WTC11 (cell line): Measurements from ENCODE around the gene CCDC180. TPM values are rescaled to one million over a fixed set of nuclear protein-coding genes. Genes with fewer than 3 reads are reported as not detected.

Experiments
- ATAC-seq: fragments of 200-7000 bp; cut with Tn5 transposase; 2 replicates; pipeline ENCODE4 v1.10.0; 2021; ENCODE audit warnings: mild to moderate bottlenecking, moderate library complexity
- CTCF ChIA-PET: fragments of 300-600 bp; sonication (Branson Sonifier 250); formaldehyde crosslinking; loops from one replicate; lab custom pipeline; 2021; ENCODE audit warnings: antibody characterized with exemption; lab: Charles Lee
- POLR2A ChIA-PET: fragments of 350-600 bp; sonication (Branson Sonifier 250); formaldehyde crosslinking; loops from one replicate; lab custom pipeline; 2021; ENCODE audit warnings: antibody characterized with exemption; lab: Charles Lee
- DNase-seq: peaks from one replicate; pipeline ENCODE4 v3.0.0; 2021; ENCODE audit warnings: low spot score
- H3K27ac Mint-ChIP-seq: 2 replicates; pipeline ENCODE4 v1.8.0; 2021; ENCODE audit warnings: mixed read lengths
- H3K27me3 Mint-ChIP-seq: 2 replicates; pipeline ENCODE4 v1.8.0; 2021; ENCODE audit warnings: low read depth, mild to moderate bottlenecking, moderate library complexity, mixed read lengths
- H3K36me3 Mint-ChIP-seq: 2 replicates; pipeline ENCODE4 v1.8.0; 2021; ENCODE audit warnings: mixed read lengths
- H3K4me1 Mint-ChIP-seq: 2 replicates; pipeline ENCODE4 v1.8.0; 2022; ENCODE audit warnings: mixed read lengths
- H3K4me3 Mint-ChIP-seq: 2 replicates; pipeline ENCODE4 v1.8.0; 2021; ENCODE audit warnings: mild to moderate bottlenecking, moderate library complexity, mixed read lengths
- H3K9me3 Mint-ChIP-seq: 2 replicates; pipeline ENCODE4 v1.8.0; 2021; ENCODE audit warnings: mixed read lengths
- ARID4B ChIP-seq: sonication (generic); formaldehyde crosslinking; IDR thresholded peaks from 2 replicates; pipeline ENCODE4 v1.8.0; 2023; ENCODE audit warnings: missing genetic modification reagents, mild to moderate bottlenecking, borderline replicate concordance
- ATF2 ChIP-seq: sonication (generic); formaldehyde crosslinking; IDR thresholded peaks from 2 replicates; pipeline ENCODE4 v1.8.1; 2022; ENCODE audit warnings: low read depth, missing genetic modification reagents, borderline replicate concordance
- CBFB ChIP-seq: sonication (generic); formaldehyde crosslinking; IDR thresholded peaks from 2 replicates; pipeline ENCODE4 v1.8.1; 2022; ENCODE audit warnings: mild to moderate bottlenecking, low read depth, missing genetic modification reagents
- ESRRA ChIP-seq: sonication (generic); formaldehyde crosslinking; IDR thresholded peaks from 2 replicates; pipeline ENCODE4 v1.8.1; 2022; ENCODE audit warnings: mild to moderate bottlenecking, missing genetic modification reagents, borderline replicate concordance
- NFYB ChIP-seq: sonication (generic); formaldehyde crosslinking; conservative IDR thresholded peaks from 2 replicates; pipeline ENCODE4 v1.8.0; 2022; ENCODE audit warnings: low read depth, missing genetic modification reagents
- OVOL2 ChIP-seq: fragments of 250-450 bp; sonication (Bioruptor Pico); IDR thresholded peaks from 2 replicates; pipeline ENCODE4 v1.9.0; 2021; ENCODE audit warnings: mild to moderate bottlenecking, borderline replicate concordance
- ZNF423 ChIP-seq: fragments of 250-450 bp; sonication (Bioruptor Pico); IDR thresholded peaks from 2 replicates; pipeline ENCODE4 v2.1.2; 2022; ENCODE audit warnings: mild to moderate bottlenecking, moderate library complexity
- total RNA-seq: library from RNA; stranded (reverse); gene quantifications from 3 replicates; pipeline ENCODE4 v1.2.3, GENCODE V29; 2021
- TF ChIP-seq, protein P1 (sequence below): fragments of 250-450 bp; sonication (Bioruptor Pico); IDR thresholded peaks from 2 replicates; pipeline ENCODE4 v1.9.0; 2021; ENCODE audit warnings: mild to moderate bottlenecking, borderline replicate concordance
- TF ChIP-seq, protein P2 (sequence below): sonication (generic); formaldehyde crosslinking; IDR thresholded peaks from 2 replicates; pipeline ENCODE4 v1.8.0; 2023; ENCODE audit warnings: mild to moderate bottlenecking, missing genetic modification reagents
- TF ChIP-seq, protein P3 (sequence below): fragments of 250-450 bp; sonication (Bioruptor Pico); IDR thresholded peaks from 2 replicates; pipeline ENCODE4 v2.1.2; 2022; ENCODE audit warnings: mild to moderate bottlenecking, moderate library complexity
- TF ChIP-seq, protein P4 (sequence below): sonication (generic); formaldehyde crosslinking; IDR thresholded peaks from 2 replicates; pipeline ENCODE4 v1.8.0; 2022; ENCODE audit warnings: missing genetic modification reagents

The CCDC180 gene
- total RNA-seq, 1 experiment from 2014 or later, result 6.5 TPM

DNA sequence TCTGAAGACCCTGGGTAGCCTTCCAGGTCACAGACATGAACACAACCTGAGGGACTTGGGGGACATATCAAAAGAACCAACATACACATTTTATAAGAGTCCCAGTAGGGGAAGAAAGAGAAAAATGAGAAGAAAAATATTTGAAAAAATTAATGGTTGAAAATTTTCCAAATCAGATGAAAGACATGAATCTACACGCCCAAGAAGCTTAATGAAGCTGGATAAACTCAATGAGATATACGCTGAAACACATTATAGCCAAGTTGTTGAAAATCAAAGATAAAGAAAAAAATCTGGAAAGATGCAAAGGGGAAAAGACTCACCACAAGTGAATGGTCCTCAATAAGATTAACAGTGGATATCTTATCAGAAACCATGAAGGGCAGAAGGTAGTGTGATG is 9.6 kb upstream of the CCDC180 start (continued):
- TF ChIP-seq, protein P1, sequence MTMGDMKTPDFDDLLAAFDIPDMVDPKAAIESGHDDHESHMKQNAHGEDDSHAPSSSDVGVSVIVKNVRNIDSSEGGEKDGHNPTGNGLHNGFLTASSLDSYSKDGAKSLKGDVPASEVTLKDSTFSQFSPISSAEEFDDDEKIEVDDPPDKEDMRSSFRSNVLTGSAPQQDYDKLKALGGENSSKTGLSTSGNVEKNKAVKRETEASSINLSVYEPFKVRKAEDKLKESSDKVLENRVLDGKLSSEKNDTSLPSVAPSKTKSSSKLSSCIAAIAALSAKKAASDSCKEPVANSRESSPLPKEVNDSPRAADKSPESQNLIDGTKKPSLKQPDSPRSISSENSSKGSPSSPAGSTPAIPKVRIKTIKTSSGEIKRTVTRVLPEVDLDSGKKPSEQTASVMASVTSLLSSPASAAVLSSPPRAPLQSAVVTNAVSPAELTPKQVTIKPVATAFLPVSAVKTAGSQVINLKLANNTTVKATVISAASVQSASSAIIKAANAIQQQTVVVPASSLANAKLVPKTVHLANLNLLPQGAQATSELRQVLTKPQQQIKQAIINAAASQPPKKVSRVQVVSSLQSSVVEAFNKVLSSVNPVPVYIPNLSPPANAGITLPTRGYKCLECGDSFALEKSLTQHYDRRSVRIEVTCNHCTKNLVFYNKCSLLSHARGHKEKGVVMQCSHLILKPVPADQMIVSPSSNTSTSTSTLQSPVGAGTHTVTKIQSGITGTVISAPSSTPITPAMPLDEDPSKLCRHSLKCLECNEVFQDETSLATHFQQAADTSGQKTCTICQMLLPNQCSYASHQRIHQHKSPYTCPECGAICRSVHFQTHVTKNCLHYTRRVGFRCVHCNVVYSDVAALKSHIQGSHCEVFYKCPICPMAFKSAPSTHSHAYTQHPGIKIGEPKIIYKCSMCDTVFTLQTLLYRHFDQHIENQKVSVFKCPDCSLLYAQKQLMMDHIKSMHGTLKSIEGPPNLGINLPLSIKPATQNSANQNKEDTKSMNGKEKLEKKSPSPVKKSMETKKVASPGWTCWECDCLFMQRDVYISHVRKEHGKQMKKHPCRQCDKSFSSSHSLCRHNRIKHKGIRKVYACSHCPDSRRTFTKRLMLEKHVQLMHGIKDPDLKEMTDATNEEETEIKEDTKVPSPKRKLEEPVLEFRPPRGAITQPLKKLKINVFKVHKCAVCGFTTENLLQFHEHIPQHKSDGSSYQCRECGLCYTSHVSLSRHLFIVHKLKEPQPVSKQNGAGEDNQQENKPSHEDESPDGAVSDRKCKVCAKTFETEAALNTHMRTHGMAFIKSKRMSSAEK (CRISPR knock-in tag), result no peak
- no peak for TF ChIP-seq ESRRA (CRISPR knock-in tag)
- no peak for TF ChIP-seq ARID4B (CRISPR knock-in tag)

- Mint-ChIP-seq H3K27ac (no peak overlapping the region), H3K36me3 (peaks cover 17% of the 10 kb centered on the region), H3K9me3 (peaks cover 33% of the 10 kb centered on the region), H3K4me3 (no peak overlapping the region), H3K27me3 (no peaks in the 10 kb centered on the region; the same call in 1 of the 2 replicates), H3K4me1 (no peaks in the 10 kb centered on the region)
- DNase-seq (no peak), ATAC-seq (no peak)
- ChIA-PET POLR2A (interaction anchor here (0.6 kb wide), 1 partner anchor 30 kb away, joined by 7 read pairs; no protein-coding TSS in a partner anchor), CTCF (interaction anchor here (0.7 kb wide), 1 partner anchor 63 kb away, joined by 3 read pairs; no protein-coding TSS in a partner anchor)
- TF ChIP-seq ATF2, result no peak
Observed at GRCh38 chr9:97299809-97300414, 7.5 kb upstream of the CCDC180 start.

DNA sequence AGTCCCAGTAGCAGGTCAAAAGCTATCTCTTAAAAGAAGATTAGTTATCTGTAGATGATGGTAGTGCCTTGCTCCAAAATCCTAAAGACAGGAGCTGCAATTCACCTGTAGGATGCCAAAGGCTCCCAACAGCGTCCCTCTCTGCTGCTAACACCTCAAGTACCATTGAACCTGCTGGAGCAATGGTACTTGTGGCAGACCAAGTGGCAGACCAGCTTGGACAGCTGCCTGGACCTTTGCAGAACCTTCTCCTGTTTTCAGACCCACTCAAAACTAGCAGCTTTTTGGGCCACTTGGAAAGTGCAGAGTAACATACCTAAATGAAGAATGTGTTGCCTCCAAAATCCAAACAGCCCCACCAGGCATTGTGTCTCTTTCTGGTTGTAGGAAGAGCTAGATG is 6.9 kb upstream of the CCDC180 start:
- ChIA-PET CTCF (no interaction called here), POLR2A (no interaction called here)
- DNase-seq, result no peak
- Mint-ChIP-seq H3K36me3 (peaks cover 11% of the 10 kb centered on the region), H3K4me3 (no peak overlapping the region), H3K9me3 (peaks cover 33% of the 10 kb centered on the region), H3K4me1 (no peaks in the 10 kb centered on the region), H3K27ac (no peak overlapping the region), H3K27me3 (no peaks in the 10 kb centered on the region; the same call in 1 of the 2 replicates)
- no peak for ATAC-seq
- no peak for TF ChIP-seq ZNF423
- TF ChIP-seq NFYB (CRISPR knock-in tag), result no peak
- TF ChIP-seq CBFB (CRISPR knock-in tag), result no peak
- TF ChIP-seq, protein P2, sequence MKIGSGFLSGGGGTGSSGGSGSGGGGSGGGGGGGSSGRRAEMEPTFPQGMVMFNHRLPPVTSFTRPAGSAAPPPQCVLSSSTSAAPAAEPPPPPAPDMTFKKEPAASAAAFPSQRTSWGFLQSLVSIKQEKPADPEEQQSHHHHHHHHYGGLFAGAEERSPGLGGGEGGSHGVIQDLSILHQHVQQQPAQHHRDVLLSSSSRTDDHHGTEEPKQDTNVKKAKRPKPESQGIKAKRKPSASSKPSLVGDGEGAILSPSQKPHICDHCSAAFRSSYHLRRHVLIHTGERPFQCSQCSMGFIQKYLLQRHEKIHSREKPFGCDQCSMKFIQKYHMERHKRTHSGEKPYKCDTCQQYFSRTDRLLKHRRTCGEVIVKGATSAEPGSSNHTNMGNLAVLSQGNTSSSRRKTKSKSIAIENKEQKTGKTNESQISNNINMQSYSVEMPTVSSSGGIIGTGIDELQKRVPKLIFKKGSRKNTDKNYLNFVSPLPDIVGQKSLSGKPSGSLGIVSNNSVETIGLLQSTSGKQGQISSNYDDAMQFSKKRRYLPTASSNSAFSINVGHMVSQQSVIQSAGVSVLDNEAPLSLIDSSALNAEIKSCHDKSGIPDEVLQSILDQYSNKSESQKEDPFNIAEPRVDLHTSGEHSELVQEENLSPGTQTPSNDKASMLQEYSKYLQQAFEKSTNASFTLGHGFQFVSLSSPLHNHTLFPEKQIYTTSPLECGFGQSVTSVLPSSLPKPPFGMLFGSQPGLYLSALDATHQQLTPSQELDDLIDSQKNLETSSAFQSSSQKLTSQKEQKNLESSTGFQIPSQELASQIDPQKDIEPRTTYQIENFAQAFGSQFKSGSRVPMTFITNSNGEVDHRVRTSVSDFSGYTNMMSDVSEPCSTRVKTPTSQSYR (CRISPR knock-in tag), result no peak
- TF ChIP-seq, protein P3, sequence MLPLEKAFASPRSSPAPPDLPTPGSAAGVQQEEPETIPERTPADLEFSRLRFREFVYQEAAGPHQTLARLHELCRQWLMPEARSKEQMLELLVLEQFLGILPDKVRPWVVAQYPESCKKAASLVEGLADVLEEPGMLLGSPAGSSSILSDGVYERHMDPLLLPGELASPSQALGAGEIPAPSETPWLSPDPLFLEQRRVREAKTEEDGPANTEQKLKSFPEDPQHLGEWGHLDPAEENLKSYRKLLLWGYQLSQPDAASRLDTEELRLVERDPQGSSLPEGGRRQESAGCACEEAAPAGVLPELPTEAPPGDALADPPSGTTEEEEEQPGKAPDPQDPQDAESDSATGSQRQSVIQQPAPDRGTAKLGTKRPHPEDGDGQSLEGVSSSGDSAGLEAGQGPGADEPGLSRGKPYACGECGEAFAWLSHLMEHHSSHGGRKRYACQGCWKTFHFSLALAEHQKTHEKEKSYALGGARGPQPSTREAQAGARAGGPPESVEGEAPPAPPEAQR (CRISPR knock-in tag), result no peak
- no peak for TF ChIP-seq ATF2
- TF ChIP-seq, protein P4, sequence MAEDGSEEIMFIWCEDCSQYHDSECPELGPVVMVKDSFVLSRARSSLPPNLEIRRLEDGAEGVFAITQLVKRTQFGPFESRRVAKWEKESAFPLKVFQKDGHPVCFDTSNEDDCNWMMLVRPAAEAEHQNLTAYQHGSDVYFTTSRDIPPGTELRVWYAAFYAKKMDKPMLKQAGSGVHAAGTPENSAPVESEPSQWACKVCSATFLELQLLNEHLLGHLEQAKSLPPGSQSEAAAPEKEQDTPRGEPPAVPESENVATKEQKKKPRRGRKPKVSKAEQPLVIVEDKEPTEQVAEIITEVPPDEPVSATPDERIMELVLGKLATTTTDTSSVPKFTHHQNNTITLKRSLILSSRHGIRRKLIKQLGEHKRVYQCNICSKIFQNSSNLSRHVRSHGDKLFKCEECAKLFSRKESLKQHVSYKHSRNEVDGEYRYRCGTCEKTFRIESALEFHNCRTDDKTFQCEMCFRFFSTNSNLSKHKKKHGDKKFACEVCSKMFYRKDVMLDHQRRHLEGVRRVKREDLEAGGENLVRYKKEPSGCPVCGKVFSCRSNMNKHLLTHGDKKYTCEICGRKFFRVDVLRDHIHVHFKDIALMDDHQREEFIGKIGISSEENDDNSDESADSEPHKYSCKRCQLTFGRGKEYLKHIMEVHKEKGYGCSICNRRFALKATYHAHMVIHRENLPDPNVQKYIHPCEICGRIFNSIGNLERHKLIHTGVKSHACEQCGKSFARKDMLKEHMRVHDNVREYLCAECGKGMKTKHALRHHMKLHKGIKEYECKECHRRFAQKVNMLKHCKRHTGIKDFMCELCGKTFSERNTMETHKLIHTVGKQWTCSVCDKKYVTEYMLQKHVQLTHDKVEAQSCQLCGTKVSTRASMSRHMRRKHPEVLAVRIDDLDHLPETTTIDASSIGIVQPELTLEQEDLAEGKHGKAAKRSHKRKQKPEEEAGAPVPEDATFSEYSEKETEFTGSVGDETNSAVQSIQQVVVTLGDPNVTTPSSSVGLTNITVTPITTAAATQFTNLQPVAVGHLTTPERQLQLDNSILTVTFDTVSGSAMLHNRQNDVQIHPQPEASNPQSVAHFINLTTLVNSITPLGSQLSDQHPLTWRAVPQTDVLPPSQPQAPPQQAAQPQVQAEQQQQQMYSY (CRISPR knock-in tag), result no peak
- no peak for TF ChIP-seq OVOL2 (CRISPR knock-in tag)
